ENCODE measurements around the gene ERICH6B.

Gene ERICH6B

GRCh38 chr13:45548281-45548680, 67.3 kb downstream of the ERICH6B start:
- no peak overlapping the region for H3K4me3 ChIP-seq (ENCODE audit: low read depth, low read length)

GRCh38 chr13:45546410-45546765, 69.2 kb downstream of the ERICH6B start:
- H3K9me3 ChIP-seq (ENCODE audit: control insufficient read depth, low read length), result no peaks in the 10 kb centered on the region
- H3K9ac ChIP-seq, result no peak overlapping the region
- H3K4me3 ChIP-seq (ENCODE audit: low read depth, low read length), result no peak overlapping the region
- H3K27me3 ChIP-seq (ENCODE audit: control insufficient read depth, insufficient read depth, low read length), result no peaks in the 10 kb centered on the region
- no peaks in the 10 kb centered on the region for H3K36me3 ChIP-seq (ENCODE audit: control insufficient read depth, insufficient read depth, low read length)
- no peak for TF ChIP-seq CTCF (IDR thresholded peaks at IDR 0.05)
- H3K4me2 ChIP-seq (ENCODE audit: low read length), result no peak overlapping the region
- H2AFZ ChIP-seq, result no peak overlapping the region
- no peak overlapping the region for H3K27ac ChIP-seq
- H3K79me2 ChIP-seq, result no peaks in the 10 kb centered on the region
- no peaks in the 10 kb centered on the region for H3K4me1 ChIP-seq

More at GRCh38 chr13:45548281-45548680, 67.3 kb downstream of the ERICH6B start:
- Histone ChIP-seq H3K9ac (no peak overlapping the region), H3K4me2 (ENCODE audit: low read length) (no peak overlapping the region), H3K9me3 (ENCODE audit: control insufficient read depth, low read length) (no peaks in the 10 kb centered on the region), H3K79me2 (no peaks in the 10 kb centered on the region), H3K36me3 (ENCODE audit: control insufficient read depth, insufficient read depth, low read length) (no peaks in the 10 kb centered on the region), H3K27me3 (ENCODE audit: control insufficient read depth, insufficient read depth, low read length) (no peaks in the 10 kb centered on the region), H2AFZ (no peak overlapping the region), H3K4me1 (no peaks in the 10 kb centered on the region), H3K27ac (no peak overlapping the region)
- TF ChIP-seq CTCF (IDR thresholded peaks at IDR 0.05), result no peak

GRCh38 chr13:45545686-45546409, 69.7 kb downstream of the ERICH6B start:
- no peaks in the 10 kb centered on the region for H3K36me3 ChIP-seq (ENCODE audit: control insufficient read depth, insufficient read depth, low read length)
- no peak overlapping the region for H3K9ac ChIP-seq
- no peak overlapping the region for H3K27ac ChIP-seq
- no peaks in the 10 kb centered on the region for H3K9me3 ChIP-seq (ENCODE audit: control insufficient read depth, low read length)
- H3K4me3 ChIP-seq (ENCODE audit: low read depth, low read length), result no peak overlapping the region
- H3K79me2 ChIP-seq, result no peaks in the 10 kb centered on the region
- no peak for TF ChIP-seq CTCF (IDR thresholded peaks at IDR 0.05)
- H3K27me3 ChIP-seq (ENCODE audit: control insufficient read depth, insufficient read depth, low read length), result no peaks in the 10 kb centered on the region
- no peaks in the 10 kb centered on the region for H3K4me1 ChIP-seq
- no peak overlapping the region for H2AFZ ChIP-seq
- no peak overlapping the region for H3K4me2 ChIP-seq (ENCODE audit: low read length)

GRCh38 chr13:45544520-45544919, 71.0 kb downstream of the ERICH6B start:
- Histone ChIP-seq H3K36me3 (ENCODE audit: control insufficient read depth, insufficient read depth, low read length) (no peaks in the 10 kb centered on the region), H3K9me3 (ENCODE audit: control insufficient read depth, low read length) (no peaks in the 10 kb centered on the region), H3K4me3 (ENCODE audit: low read depth, low read length) (no peak overlapping the region), H3K79me2 (no peaks in the 10 kb centered on the region), H3K9ac (no peak overlapping the region), H3K4me2 (ENCODE audit: low read length) (no peak overlapping the region), H3K4me1 (no peaks in the 10 kb centered on the region), H3K27me3 (ENCODE audit: control insufficient read depth, insufficient read depth, low read length) (no peaks in the 10 kb centered on the region), H3K27ac (no peak overlapping the region), H2AFZ (no peak overlapping the region)
- TF ChIP-seq CTCF (IDR thresholded peaks at IDR 0.05), result no peak

GRCh38 chr13:45542878-45543277, 72.7 kb downstream of the ERICH6B start:
- Histone ChIP-seq H3K27me3 (ENCODE audit: control insufficient read depth, insufficient read depth, low read length) (no peaks in the 10 kb centered on the region), H3K4me2 (ENCODE audit: low read length) (no peak overlapping the region), H3K36me3 (ENCODE audit: control insufficient read depth, insufficient read depth, low read length) (no peaks in the 10 kb centered on the region), H3K4me3 (ENCODE audit: low read depth, low read length) (no peak overlapping the region), H3K79me2 (no peaks in the 10 kb centered on the region), H2AFZ (no peak overlapping the region), H3K9me3 (ENCODE audit: control insufficient read depth, low read length) (no peaks in the 10 kb centered on the region), H3K4me1 (no peaks in the 10 kb centered on the region), H3K9ac (no peak overlapping the region), H3K27ac (no peak overlapping the region)
- TF ChIP-seq CTCF (IDR thresholded peaks at IDR 0.05), result no peak
